Subcutaneous abdominal adipose tissue (tissue), 5 donors: ENCODE data around the gene LGI4.

Source experiments
- H3K27ac ChIP-seq: one replicate; pipeline ENCODE4 v1.7.0; 2013; ENCODE audit warnings: low read depth, mild to moderate bottlenecking, inconsistent platforms, low read length, moderate library complexity
- H3K27me3 ChIP-seq, 5 donors: one replicate each; pipeline ENCODE4 v1.7.0; 2013; ENCODE audit warnings: low read length in 5 of 5, inconsistent platforms in 1 of 5; ENCODE audit not compliant: control insufficient read depth in 5 of 5, insufficient read depth in 4 of 5
- H3K36me3 ChIP-seq, 5 donors: one replicate each; pipeline ENCODE4 v1.7.0; 2013; ENCODE audit warnings: low read length in 5 of 5; ENCODE audit not compliant: control insufficient read depth in 5 of 5, insufficient read depth in 5 of 5
- H3K4me1 ChIP-seq, 5 donors: one replicate each; pipeline ENCODE4 v1.7.0; 2013; ENCODE audit warnings: low read length in 5 of 5, mild to moderate bottlenecking in 3 of 5, moderate library complexity in 1 of 5; ENCODE audit not compliant: control insufficient read depth in 5 of 5, insufficient read depth in 5 of 5
- H3K4me3 ChIP-seq, 5 donors: one replicate each; pipeline ENCODE4 v1.7.0; 2013; ENCODE audit warnings: low read length in 5 of 5, low read depth in 1 of 5
- H3K9ac ChIP-seq, 5 donors: one replicate each; pipeline ENCODE4 v1.7.0; 2013; ENCODE audit warnings: low read length in 5 of 5, mild to moderate bottlenecking in 4 of 5, moderate library complexity in 3 of 5
- H3K9me3 ChIP-seq, 5 donors: one replicate each; pipeline ENCODE4 v1.7.0; 2013; ENCODE audit warnings: low read length in 5 of 5; ENCODE audit not compliant: control insufficient read depth in 5 of 5
- donor health status: healthy.
- donor health status: healthy.
- donor health status: healthy.
- donor health status: healthy.
- donor health status: healthy.

The LGI4 gene

DNA sequence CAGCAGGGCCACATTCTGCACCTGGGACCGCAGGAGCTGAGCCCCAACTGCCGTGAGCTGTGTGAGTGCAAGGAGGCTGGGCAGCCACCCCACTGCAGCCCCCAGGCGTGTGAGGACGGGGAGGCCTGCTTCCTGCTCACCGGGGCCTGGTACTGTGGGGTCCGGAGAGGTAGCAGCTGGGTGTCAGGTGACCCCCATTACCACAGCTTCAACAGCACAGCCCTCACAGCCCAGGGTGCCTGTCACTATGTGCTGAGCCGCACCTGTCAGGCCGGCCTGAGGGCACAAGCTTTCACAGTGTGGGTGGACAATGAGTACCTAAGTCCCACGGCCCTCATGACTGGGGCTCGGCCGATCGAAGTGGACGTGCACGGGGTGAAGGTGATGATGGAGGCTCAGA, 55.0 kb downstream of the LGI4 start:
- Histone ChIP-seq H3K36me3 (no peaks in the 10 kb centered on the region), H3K9ac (no peak overlapping the region), H3K4me1 (peaks cover 0 to 9% (median 0%) of the 10 kb centered on the region in 5 donors), H3K27me3 (peaks cover 0 to 6% (median 0%) of the 10 kb centered on the region in 5 donors), H3K9me3 (no peaks in the 10 kb centered on the region), H3K4me3 (no peak overlapping the region), H3K27ac (no peak overlapping the region)

DNA sequence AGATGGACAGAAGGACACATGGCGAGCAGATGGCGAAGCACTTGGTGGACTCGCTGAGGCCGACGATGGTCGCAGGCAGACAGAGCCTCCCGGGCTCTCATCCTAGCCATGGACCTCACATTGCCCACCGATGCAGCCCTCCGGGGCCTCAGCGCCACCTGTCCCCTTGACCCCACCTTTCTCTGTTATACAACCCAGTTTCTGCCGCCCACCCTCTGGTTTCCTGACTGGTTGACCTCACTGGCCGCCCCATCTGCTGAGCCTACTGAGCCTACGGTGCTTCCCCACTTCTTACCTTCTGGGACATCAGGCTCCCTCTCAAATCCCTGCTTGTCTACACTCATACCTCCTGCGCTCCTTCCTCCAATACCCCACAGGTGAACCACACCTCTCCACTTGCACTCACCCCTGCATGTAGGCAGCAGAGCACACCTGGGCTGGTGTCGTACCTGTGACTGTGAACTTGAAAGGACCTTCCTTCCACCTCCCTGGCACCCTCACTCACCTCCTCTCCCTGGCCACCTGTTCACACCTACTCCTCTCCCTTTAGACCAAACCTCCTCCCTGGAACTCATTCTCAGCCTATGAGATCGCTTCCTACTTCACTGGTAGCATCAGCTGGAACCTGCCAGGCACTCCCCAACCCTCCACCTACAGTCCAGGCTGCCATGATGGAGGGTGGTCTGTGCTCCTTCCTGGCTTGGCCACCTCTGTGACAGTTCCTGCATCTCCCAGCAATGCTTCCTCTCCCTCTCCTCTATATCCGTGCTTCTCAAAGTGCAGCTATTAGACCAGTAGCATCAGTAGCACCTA, 57.2 kb downstream of the LGI4 start:
- no peaks in the 10 kb centered on the region for H3K36me3 ChIP-seq
- no peak overlapping the region for H3K27ac ChIP-seq
- H3K9me3 ChIP-seq = no peaks in the 10 kb centered on the region
- H3K4me3 ChIP-seq = no peak overlapping the region
- H3K9ac ChIP-seq = no peak overlapping the region
- H3K27me3 ChIP-seq = peaks cover 0 to 4% (median 0%) of the 10 kb centered on the region in 5 donors
- peaks cover 0 to 9% (median 0%) of the 10 kb centered on the region in 5 donors for H3K4me1 ChIP-seq

DNA sequence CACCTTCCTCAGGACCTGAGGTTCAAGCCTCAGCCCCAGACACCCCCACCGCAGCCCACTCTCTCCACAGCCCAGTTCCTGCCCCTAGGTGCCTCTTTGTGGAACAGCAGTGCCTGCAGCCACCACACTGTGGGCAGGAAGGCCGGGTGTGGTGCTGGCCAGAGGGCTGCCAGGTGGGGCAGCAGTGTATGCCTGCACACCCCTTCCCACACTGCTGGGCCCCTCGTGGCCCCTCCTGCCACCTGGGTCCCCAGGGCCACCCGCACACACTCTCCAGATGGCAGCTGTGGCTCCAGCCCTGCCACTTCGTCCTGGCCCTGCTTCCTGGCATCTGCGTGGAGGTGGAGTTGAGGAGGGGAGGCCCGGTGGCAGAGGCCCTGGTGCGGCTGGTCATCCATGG, 58.2 kb downstream of the LGI4 start:
- Histone ChIP-seq H3K27ac (no peak overlapping the region), H3K9me3 (no peaks in the 10 kb centered on the region), H3K4me3 (no peak overlapping the region), H3K36me3 (no peaks in the 10 kb centered on the region), H3K27me3 (peaks cover 0 to 4% (median 0%) of the 10 kb centered on the region in 5 donors), H3K4me1 (peaks cover 0 to 9% (median 0%) of the 10 kb centered on the region in 5 donors), H3K9ac (no peak overlapping the region)

DNA sequence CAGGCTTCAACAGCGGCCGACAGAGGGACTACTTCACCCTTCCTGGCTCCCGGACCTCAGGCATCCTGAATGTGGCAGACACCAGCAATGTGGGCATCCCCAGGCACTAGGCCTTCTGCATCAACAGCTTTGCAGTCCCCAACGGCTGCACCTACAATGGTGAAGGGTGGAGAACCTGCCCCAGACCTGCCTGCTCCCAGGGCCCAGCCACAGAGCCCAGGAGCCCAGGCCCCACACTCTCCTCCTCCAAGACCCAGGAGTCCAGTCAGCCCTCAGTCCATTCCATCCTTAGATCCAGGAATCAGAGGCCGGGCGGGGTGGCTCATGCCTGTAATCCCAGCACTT, 58.9 kb downstream of the LGI4 start:
- H3K27ac ChIP-seq = no peak overlapping the region
- H3K27me3 ChIP-seq = peaks cover 0 to 4% (median 0%) of the 10 kb centered on the region in 5 donors

DNA sequence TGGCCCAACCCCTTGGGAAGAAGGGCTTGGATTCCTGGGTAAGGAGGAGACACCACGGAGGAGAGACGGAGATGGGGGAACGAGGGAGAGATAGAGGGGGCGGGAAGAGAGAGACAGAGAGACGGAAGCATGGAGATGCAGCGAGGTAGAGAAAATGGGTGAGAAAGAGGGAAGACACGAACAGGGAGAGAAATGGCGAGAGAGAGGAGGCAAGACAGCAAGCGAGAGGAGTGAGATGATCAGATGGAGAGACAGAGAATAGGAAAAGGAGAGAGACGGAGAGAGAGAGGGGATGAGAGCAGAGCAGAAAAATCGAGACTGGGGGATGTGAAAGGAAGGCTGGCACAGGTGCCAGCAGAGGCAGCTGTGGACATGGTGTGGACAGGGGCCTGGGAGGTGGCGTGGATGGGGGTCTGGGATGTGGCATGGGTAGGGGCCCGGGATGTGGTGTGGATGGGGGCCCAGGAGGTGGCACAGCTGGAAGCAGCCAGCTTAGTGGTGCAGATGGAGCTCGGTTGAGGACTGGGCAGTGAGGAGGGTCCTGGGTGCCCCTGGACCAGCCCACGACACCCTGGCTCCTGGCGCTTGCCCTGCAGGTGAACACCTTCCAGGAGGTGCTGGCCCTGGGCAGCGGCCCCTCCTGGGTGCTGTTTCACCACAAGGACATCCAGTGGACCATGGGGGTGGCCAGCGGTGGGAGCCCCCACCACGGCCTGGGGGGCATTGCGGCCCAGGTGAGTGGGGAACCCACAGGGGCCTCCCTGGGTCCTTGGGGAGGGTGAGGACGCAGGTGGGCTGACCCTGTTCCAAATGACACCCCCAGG, 59.4 kb downstream of the LGI4 start:
- H3K9me3 ChIP-seq = peaks cover 2 to 6% (median 4%) of the 10 kb centered on the region in 5 donors
- H3K36me3 ChIP-seq = no peaks in the 10 kb centered on the region
- H3K4me1 ChIP-seq = no peaks in the 10 kb centered on the region
- H3K27me3 ChIP-seq = peaks cover 0 to 4% (median 0%) of the 10 kb centered on the region in 5 donors
- no peak overlapping the region for H3K27ac ChIP-seq
- no peak overlapping the region for H3K9ac ChIP-seq
- no peak overlapping the region for H3K4me3 ChIP-seq

More for the DNA sequence above, 58.9 kb downstream of the LGI4 start:
- no peak overlapping the region for H3K4me3 ChIP-seq
- peaks cover 0 to 5% (median 0%) of the 10 kb centered on the region in 5 donors for H3K4me1 ChIP-seq
- H3K9me3 ChIP-seq = peaks cover 0 to under 1% (median 0%) of the 10 kb centered on the region in 5 donors
- no peak overlapping the region for H3K9ac ChIP-seq
- H3K36me3 ChIP-seq = no peaks in the 10 kb centered on the region
